RWPE2 (cell line): ENCODE results near the gene CFAP74.
"Not testable (repeated sequence)": the region's sequence is repeated elsewhere in the genome, so short reads cannot be mapped to it uniquely, and the experiment has no call there.

ENCODE experiments used
- ATAC-seq: fragments of 200-7000 bp; cut with Tn5 transposase; 3 replicates; pipeline ENCODE4 v1.9.1; 2021; ENCODE audit warnings: low read depth
- DNase-seq: peaks from one replicate; pipeline ENCODE4 v3.0.0-alpha.2; 2020; ENCODE audit warnings: low spot score
- H3K27ac ChIP-seq: fragments of 450-650 bp; 2 replicates; pipeline ENCODE4 v1.5.1; 2017; ENCODE audit warnings: mild to moderate bottlenecking; ENCODE audit not compliant: poor library complexity, severe bottlenecking
- H3K27me3 ChIP-seq: fragments of 250-450 bp; sonication (Bioruptor Pico); 2 replicates; pipeline ENCODE4 v1.5.1; 2021; ENCODE audit warnings: mild to moderate bottlenecking, moderate library complexity; ENCODE audit not compliant: insufficient read depth, poor library complexity, severe bottlenecking
- H3K36me3 ChIP-seq: fragments of 250-450 bp; sonication (Bioruptor Pico); 2 replicates; pipeline ENCODE4 v1.5.1; 2020; ENCODE audit warnings: low read depth, mild to moderate bottlenecking, moderate library complexity
- H3K4me1 ChIP-seq: fragments of 250-450 bp; sonication (Bioruptor Pico); 2 replicates; pipeline ENCODE4 v1.5.1; 2021; ENCODE audit warnings: mild to moderate bottlenecking, moderate library complexity; ENCODE audit not compliant: insufficient read depth, poor library complexity, severe bottlenecking
- H3K4me3 ChIP-seq: fragments of 250-450 bp; sonication (Bioruptor Pico); 2 replicates; pipeline ENCODE4 v1.5.1; 2021; ENCODE audit warnings: mild to moderate bottlenecking, moderate library complexity; ENCODE audit not compliant: severe bottlenecking
- H3K9me3 ChIP-seq: fragments of 250-450 bp; sonication (Bioruptor Pico); 2 replicates; pipeline ENCODE4 v1.5.1; 2021; ENCODE audit warnings: mild to moderate bottlenecking, moderate library complexity; ENCODE audit not compliant: severe bottlenecking
- CTCF ChIP-seq: fragments of 450-650 bp; IDR thresholded peaks from one replicate; pipeline ENCODE4 v1.5.1; 2017; ENCODE audit warnings: mild to moderate bottlenecking, moderate library complexity; ENCODE audit not compliant: poor library complexity, severe bottlenecking

CFAP74 gene

GRCh38 chr1:1937061-1937460 is 66.5 kb downstream of the CFAP74 start:
- no peaks in the 10 kb centered on the region for H3K27me3 ChIP-seq
- ATAC-seq (no peak), DNase-seq (no peak)
- no peaks in the 10 kb centered on the region for H3K4me1 ChIP-seq
- no peaks in the 10 kb centered on the region for H3K36me3 ChIP-seq
- no peaks in the 10 kb centered on the region for H3K9me3 ChIP-seq
- no peak for TF ChIP-seq CTCF
- H3K4me3 ChIP-seq = no peak overlapping the region
- no peak overlapping the region for H3K27ac ChIP-seq

- not testable (repeated sequence) for H3K4me3 ChIP-seq, H3K27me3 ChIP-seq, ATAC-seq, H3K27ac ChIP-seq, H3K9me3 ChIP-seq, H3K4me1 ChIP-seq, H3K36me3 ChIP-seq, DNase-seq
Measured at GRCh38 chr1:1934848-1935247, 68.7 kb downstream of the CFAP74 start.

GRCh38 chr1:1929639-1930545 is 73.7 kb downstream of the CFAP74 start:
- H3K27ac ChIP-seq = no peak overlapping the region
- no peak for TF ChIP-seq CTCF
- peak; percentile 60 for DNase-seq
- no peaks in the 10 kb centered on the region for H3K9me3 ChIP-seq
- H3K4me1 ChIP-seq = no peaks in the 10 kb centered on the region
- 0 out of 3 replicates have a peak, but pooled peaks have one; percentile 18 for ATAC-seq
- H3K36me3 ChIP-seq = no peaks in the 10 kb centered on the region
- no peak overlapping the region for H3K4me3 ChIP-seq
- no peaks in the 10 kb centered on the region for H3K27me3 ChIP-seq

- H3K9me3 ChIP-seq = no peaks in the 10 kb centered on the region
- H3K27ac ChIP-seq = no peak overlapping the region
- H3K4me1 ChIP-seq = no peaks in the 10 kb centered on the region
- DNase-seq (no peak), ATAC-seq (no peak; the same call in 2 of the 3 replicates)
- no peaks in the 10 kb centered on the region for H3K36me3 ChIP-seq
- TF ChIP-seq CTCF = no peak
- no peak overlapping the region for H3K4me3 ChIP-seq
- no peaks in the 10 kb centered on the region for H3K27me3 ChIP-seq
Measured at GRCh38 chr1:1929102-1929638, 74.4 kb downstream of the CFAP74 start.

GRCh38 chr1:1928231-1929101 is 75.1 kb downstream of the CFAP74 start:
- Histone ChIP-seq H3K4me1 (no peaks in the 10 kb centered on the region), H3K9me3 (no peaks in the 10 kb centered on the region), H3K27ac (no peak overlapping the region), H3K27me3 (no peaks in the 10 kb centered on the region), H3K4me3 (no peak overlapping the region), H3K36me3 (no peaks in the 10 kb centered on the region)
- no peak for TF ChIP-seq CTCF
- ATAC-seq (no peak), DNase-seq (no peak)
